Activated T-cell treated with anti-CD3 and anti-CD28 coated beads, Interleukin-2, amount 50 U/mL, for 48 hours (primary cell): ENCODE results near the gene PPIL1.

Experiments
- DNase-seq, 2 experiments: peaks; one replicate each; pipeline ENCODE4 v3.0.0-alpha.2; 2020

PPIL1 gene

DNA sequence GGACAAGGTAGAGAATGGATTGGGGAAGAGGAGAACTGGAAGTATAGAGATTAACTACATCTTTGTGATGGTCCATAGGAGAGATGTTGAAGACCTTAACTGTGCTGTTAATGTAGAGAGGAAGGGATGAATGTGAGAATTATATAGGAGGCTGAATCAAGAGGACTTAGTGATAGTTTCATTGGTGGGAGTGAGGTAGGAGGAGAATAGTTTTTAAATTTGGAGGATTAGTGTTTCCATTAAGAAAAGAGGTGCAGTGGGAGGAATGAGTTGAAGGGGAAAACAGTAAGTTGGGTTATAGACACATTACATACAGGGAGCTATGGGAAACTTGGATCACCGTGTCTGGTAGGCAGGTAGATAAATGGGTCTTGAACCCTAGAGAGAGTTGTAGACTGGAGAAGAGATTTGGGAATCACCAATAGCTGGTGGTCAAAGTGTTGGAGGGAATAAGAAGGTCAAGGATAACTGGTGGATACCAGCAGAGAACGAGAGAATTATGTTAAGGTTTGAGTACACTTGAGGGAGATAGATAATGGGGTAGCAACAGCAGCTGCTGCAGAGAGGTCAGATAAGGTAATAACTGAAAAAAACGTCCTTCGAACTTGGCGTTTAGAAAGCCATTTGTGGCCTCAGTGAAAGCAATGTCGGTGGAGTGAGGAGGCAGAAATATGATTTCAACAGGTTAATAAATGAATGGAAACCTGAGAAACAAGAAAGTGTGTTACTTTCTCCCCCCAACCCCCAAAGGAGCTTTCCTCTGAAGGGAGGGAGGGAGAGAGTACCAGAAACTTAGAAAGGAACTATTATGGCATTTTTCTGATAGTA lies 14.3 kb upstream of the PPIL1 start:
- no peak for DNase-seq

DNA sequence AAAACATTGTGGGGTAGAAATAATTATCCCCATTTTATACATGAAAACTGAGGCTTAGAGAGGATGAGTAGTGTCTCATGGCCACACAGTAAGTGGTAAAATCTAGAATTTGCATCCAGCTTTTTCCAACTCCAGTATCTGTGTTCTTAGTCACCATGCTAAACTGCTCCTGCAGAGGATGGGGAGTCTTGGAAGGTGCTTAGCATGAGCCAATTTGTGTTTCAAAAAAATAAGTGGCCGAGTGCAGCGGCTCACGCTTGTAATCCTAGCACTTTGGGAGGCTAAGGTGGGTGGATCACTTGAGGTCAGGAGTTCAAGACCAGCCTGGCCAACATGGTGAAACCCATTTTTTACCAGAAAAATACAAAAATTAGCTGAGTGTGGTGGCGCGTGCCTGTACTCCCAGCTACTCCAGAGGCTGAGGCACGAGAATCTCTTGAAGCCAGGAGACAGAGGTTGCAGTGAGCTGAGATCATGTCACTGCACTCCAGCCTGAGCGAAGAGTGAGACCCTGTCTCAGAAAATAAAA lies 13.6 kb upstream of the PPIL1 start:
- no peak for DNase-seq

DNA sequence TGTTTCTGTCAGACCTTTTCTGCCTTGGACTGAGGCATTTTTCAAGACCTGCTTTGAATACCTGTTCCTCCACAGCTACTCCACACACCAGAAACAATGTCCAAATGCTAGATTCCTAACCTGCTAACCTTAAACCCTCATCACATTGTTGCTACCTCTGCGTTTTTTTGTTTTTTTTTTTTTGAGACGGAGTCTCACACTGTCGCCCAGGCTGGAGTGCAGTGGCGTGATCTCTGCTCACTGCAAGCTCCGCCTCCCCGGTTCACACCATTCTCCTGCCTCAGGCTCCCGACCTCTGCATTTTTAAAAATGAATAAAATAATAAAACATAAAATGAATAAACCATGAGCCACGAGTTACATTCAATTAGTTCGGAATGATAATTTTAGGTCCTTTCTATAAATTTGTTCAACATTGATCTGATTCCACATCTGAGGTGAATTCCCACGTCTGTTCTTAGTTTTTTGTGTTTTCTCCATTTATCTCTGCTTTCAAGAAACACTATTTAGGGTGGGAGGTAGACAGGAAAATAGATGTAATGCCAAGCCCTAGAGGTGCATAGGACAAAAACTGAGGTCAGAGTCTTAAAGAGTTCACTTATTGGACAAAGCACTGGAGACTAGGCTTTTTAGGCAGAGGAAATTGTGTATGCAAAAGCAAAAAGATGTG lies 12.5 kb upstream of the PPIL1 start:
- DNase-seq: no peak

DNA sequence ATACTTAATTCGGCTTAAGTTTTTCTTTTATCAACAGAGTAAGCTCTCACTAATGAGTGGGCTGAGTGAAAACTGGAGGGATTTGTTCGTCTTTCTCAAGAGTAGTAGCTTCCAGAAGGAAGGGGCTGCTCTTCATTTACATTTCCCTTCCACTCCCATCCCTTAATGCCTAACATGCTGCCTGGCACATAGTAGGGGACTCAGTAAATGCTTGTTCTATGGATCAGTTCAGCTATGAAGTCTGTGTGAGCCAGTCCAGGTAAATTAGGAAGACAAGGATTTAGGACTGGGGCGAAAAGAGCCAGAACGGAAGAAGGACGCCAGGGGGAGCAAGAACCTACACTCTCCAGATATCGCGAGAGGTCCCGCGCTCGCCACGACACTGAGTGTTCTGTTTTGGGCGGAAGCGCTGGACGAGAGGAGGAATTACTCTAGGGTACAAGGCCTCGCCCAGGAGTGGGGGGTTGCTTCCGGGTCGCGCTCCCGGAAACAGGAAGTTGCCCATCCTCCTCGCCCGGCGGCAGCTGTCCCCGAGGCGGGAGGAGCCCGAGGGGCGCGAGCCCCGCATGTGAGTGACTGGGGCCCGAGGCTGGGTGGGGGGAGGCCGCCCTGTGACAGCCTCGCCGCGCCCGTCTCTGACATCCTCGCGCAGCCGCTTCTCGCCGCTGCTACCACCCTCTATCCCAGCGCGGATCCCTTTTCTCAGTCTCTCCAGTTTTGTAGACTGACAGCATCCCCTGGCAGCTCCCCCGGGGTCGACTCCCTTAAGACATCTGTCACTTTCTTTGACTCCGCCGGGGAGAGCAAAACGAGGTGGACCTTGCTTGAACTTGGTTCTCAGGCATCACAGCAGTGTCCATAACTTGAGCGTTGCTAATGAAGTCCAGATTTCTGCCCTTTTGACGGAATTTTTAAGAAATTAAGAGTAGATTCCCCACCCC lies 11.1 kb upstream of the PPIL1 start, which contains the start of gene C6orf89:
C6orf89 (plus strand) TSS at position 492 of the 941 bp plus-strand sequence. CDS start 13,493 bp downstream, outside the sequence.
- peak; percentile 96 to 97 for DNase-seq

DNA sequence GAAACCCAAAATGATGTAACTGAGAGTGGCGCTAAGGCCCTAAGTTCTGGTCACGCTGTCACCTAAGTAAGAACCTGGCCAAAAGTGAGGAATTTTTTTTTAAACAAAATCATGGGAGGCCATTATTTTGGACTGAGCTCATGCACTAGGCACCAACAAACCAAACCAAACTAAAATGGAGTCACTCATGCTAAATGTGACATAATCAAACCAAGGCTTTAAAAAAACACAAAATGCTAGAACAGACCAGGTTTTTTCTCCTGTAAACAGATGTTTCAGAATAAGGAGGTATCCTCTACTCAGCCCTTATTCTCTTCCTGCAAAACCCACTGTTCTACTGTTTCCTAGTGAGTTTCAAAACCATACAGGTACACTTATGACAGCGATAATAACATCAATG lies 10.0 kb upstream of the PPIL1 start:
- no peak for DNase-seq

DNA sequence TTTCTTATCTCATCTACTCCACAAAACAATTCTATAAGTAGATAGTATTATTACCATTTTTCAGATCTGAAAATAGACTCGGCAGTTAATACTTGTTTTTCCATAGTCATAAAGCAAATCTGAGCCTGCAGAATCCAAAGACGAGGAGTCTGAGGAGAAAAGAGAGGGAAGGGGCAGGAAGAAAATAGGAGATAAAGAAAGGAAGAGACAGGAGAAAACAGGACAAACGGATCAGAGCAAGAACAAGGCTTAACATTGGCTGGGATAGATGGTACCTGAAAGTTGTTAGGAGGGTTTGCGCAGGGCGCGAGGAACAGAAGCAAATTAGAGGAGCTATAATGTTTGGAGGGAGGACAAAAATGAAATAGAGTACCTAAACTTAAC lies 639 bp upstream of the PPIL1 start:
- DNase-seq: no peak

DNA sequence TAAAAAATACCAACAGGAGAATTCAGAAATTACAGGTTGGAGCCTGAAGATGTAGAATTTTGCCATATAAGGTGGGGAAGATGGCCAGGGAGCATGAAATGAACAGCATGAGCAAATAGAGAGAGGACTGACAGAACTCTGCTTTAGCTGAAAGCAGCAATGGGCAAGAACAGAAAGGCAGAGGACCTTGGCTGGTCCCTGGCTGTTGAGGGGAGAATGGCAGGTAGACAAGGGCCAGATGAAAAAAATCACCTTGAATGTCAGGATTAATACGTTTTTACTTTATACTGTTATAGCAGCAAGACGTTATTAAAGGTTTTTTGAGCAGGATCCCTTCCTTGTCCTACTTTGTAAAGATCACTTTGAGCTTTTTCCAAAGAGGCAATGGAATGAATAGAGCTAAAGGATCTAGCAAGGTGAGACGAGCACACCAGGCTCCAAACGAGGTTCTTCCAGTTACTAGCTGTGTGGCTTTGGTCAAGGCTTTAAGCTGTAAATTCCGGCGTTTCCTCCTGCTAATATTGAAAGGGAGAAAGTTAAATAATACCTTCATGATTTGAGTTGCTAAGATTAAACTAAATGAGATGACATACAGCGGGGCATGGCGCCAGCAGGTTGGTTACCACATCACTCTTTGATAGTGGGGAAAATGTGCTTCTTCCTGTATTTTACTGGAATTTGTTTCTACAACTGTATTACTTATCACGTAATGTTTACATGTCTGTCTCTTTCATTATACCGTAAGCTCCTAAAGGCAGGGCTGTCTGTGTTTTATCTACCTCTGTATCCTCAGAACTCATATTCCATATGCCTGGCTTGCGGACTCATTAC lies 776 bp downstream of the PPIL1 start:
- no peak for DNase-seq

DNA sequence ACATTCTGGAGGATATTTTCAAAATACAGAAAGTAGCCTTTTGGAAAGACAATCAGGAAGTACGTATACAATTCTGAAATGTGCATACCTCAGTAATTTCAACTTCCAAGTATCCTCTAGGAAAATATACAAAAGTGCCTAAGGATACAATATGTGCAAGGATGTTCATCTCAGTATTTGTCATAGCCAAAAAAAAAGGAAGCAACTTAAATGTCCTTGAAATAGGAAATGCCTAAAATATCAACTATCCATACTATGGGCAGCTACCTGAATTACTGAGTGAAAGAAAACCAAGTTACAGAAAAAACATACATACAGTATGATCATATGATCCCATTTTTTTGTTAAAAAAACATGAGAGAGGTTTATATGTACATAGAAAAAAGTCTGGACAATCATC lies 1.5 kb downstream of the PPIL1 start:
- DNase-seq: no peak

DNA sequence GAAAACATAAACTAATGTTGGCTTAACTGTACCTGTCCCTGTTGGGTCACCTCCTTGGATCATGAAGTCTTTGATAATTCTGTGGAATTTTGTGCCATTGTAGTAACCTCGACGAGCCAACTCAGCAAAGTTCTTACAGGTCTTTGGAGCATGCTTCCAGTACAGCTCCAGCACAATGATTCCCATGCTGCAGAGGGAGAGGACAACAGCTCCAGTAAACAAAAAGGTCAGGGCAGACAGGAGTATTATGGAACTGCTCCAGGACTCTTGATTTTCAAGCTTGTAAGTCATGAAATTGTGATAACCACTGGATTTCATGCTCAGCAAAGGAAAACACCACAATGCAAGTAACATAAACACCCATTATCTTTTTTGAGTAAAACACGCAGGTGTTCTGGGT lies 2.9 kb downstream of the PPIL1 start:
- DNase-seq: no peak

DNA sequence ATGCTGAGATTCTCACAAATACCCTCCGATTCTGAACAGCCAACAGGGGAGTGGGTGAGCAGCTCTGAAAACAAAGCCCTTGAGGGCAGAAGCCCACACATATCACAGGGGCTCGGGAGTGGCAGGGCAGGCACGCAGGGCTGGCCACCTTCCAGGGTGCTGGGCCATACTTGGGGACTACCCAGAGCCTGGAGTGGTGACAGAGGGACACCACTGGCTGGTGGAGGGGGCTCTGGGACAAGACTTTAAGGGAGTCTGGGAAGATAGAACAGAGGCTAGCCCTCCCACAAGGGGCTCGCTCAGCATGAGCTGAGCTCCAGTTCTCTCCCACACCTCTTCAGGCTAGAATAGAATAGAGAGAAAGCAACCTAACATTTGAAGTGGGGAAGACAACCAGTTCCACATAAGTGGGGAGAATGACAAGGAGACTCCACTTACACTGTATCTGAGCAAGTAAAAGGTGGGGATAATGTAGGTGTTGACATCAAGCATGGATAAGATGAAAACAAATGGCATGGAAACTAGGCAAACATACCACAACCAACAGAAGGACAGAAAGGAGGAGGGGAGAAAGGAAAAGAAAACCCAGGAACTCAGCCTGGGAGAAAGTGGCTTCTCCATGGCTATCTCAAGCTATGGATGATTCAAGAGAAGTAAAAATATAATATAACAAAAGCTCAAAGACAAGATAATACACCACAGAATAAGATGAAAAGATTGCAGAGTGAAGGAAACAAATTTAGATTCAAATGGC lies 7.0 kb downstream of the PPIL1 start:
- no peak for DNase-seq

DNA sequence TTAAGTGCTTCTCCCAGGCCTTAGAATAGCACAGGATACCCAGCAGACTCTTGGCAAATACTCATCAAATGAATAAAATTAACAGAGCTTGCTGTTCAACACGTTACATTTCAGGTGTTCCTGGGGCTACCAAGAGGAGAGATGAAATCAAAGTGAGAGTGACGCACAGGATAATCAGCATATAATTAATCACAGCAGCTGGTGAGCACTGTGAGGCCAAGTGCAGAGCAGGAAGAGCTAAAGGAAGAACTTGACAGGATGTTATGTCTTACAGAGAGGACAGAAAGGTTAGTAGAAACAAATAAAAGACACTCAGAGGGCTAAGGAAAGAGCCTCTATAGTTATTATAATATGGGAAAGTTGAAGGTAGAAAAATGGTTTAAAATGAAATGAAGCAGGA lies 8.8 kb downstream of the PPIL1 start:
- no peak for DNase-seq

DNA sequence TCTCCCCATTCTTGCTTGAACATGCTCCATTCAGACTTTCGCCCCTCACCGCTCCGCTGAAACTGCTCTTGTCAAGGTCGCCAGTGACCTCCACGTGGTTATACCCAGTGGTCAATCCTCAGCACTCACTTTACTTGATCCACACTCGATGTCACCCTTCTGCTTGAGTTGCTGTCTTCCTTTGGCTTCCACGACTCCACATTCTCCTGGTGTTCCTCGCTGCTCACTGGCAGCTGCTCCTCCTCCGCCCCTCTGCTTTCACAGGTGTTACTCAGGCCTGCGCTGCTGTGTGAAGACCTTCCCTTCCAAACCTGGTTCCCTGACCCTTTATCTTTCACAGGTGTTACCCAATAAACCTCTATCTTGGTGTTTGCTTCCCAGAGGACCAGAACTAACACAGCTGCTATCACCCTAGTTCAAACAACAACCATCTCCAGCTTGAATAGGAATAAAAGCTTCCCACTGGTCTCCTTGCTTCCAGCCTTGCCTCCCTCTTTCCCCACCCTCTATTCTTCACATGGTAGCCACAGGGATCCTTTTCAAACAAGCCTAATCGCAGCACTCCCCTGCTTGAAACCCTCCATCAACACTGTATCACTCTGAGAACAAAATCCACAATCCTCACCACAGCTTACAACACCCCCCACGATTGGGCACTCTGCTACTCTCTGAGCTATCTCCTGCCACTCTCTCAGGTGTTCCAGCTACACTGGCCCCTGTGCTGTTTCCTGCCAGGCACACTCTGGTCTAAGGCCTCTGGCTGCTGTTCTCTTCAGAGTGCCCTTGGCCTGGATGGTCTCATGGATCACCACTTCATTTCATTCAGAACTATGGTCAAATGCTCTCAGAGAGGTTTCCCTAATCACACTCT lies 10.7 kb downstream of the PPIL1 start:
- peak in 1 of 2 experiments; percentile 4 for DNase-seq

DNA sequence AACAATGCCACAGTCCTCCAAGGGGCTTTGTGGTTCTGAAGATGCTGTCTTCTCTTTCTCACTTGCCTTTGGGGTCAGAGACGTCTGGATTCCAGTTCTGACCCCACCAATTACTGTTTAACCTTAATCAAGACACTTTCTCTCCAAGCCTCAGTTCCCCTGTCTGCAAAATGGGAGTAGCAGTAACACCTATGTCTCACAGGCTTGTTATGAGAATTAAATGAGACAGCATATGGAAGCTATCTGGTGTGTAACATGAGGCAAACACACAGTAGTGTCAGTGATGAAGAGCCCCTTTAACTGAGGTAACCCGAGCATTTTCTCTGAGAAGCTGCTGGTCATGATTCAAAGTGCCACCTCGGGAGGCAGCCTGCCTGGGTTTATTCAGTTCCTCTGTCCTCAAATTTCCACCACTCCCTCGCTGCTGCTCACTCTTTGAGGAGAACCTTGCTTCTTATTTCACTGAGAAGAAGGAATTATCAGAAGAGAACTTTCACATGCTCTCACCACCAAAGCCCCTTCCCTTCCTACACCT lies 11.7 kb downstream of the PPIL1 start:
- no peak for DNase-seq

DNA sequence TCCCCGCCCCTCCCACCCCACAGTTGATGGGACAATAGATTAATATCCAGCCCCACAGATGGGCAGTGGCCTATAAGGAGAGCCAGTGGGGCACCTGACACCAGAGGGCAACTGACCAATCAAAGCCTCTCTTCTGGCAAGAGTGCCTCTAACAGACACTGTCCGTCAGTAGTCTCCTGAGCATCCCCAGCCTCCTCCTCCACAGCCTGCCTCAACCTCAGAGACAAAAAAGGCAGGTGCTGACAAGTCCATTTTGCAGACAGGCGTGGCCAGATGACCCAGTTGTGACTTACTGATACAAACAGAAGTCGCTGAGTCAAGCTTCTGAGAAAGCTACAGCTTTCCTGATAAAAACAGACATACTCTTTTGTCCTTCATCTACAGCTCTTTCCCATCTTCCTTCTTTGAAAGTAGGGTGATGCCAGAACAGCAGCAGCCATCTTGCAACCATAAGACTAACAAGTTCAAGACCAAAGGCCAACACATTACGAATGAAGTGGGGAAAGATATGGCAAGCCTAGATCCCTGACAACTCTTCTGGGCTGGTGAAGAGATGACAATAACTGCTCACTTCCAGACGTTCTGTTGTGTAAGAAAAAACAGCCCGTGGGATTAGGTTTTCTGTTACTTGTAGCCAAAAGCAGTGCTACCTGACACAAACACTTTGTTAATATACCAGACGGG lies 12.3 kb downstream of the PPIL1 start:
- peak in 1 of 2 experiments; percentile 18 for DNase-seq

DNA sequence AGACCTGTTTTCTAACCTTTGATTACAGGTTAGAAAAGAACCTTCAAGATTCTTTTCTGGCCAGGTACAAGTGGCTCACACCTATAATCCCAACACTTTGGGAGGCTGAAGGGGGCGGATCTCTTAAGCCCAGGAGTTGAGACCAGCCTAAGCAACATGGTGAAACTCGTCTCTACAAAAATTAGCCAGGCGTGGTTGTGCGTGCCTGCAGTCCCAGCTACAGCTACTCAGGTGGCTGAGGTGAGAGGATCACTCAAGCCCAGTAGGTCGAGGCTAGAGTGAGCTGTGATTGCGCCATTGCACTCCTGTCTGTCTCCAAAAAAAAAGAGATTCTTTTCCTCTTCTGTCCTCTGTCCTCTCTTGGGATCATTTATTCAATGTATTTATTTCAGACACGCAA lies 14.5 kb downstream of the PPIL1 start:
- peak in 1 of 2 experiments; percentile 11 for DNase-seq

DNA sequence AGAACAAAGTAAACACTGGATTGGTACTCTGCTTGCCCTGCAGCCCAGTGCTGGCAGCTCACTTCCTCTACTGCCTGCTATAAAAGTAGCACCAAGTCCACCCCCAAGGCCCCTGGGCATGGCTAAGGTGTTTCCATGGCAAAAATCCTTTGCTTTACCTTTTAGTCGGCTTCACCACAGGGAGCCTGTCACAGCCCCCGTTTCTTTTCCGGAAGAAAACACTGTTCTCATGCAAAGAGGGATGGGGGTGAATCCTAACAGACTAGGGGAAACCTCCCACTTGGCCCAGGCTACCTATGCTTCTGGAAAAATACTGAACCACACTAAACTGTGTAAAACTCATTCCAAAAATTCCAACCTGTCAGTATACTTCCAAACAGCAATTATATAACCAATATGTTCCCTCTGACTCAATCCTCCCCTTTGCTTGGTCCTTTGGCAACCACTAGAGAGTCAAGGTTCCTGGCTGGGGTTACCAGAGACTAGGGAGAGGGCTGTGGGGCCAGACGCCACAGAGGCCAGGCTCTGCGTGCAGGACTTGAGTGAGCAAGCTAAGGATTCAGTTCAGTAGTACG lies 16.1 kb downstream of the PPIL1 start:
- peak in 1 of 2 experiments; percentile 9 for DNase-seq

DNA sequence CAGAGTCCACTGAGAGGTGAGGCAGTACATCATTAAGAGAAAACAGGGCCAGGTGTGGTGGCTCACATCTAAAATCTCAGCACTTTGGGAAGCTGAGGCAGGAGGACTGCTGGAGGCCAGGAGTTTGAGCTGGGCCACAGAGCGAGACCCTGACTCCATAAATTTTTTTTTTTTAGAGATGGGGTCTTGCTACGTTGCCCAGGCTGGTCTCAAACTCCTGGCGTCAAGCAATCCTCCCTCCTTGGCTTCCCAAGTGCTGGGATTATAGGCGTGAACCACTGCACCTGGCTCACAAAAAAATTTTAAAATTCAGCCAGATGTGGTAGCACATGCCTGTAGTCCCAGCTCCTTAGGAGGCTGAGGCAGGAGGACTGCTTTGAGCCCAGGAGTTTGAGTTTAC lies 17.3 kb downstream of the PPIL1 start:
- DNase-seq: no peak

DNA sequence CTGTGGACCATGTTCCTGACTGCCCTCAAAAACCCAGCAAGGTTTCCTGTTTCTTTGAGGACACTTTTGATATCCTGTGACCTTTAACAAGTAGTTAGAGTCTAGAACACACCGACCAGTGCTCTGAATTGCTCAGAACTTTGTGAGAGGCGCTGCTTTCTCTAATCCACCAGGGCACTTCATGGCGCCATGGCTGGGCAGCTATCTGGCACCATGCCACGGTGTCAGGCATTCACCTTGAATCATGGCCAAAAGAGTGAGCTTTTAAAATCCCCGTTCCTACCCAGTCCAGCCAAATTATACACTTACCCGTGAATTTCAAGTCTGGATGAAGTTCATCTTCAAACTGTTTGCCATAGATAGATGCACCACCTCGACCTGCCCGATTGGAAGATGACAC lies 18.3 kb downstream of the PPIL1 start:
- no peak for DNase-seq

DNA sequence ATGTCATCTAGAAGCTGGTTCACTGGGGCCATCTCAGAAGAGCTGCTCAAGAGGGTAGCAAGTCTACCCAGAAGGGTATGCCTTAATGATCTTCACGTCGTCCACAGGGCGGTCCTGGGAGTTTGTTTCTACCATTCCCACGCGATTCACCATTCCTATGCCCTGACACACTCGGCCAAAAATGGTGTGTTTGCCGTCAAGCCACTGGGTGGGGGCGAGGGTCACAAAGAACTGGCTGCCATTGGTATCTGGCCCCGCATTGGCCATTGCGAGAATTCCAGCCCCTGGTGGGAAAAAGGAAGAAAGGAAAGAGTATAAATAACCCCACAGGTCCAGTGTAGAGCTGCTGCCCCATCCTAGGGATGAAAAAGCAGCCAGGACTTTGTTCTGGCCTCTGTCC lies 18.9 kb downstream of the PPIL1 start:
- DNase-seq: no peak
